SKM-1 (cell line): ENCODE data around the gene WNT9B.

Experiments used
- DNase-seq: peaks from one replicate; lab custom pipeline; 2025; ENCODE audit not compliant: unreplicated experiment; lab: John Stamatoyannopoulos, UW

The WNT9B gene

GRCh38 chr17:46851029-46851741 lies at the start of gene WNT9B:
Gene WNT9B (plus strand): TSS chr17:46851583. CDS start chr17:46851639, 56 bp downstream.
- DNase-seq, result no peak

- DNase-seq, result no peak
Measured at GRCh38 chr17:46802800-46803199, 48.6 kb upstream of the WNT9B start.

GRCh38 chr17:46803544-46803943 lies 47.8 kb upstream of the WNT9B start:
- no peak for DNase-seq

- DNase-seq, result no peak
Measured at GRCh38 chr17:46805771-46806170, 45.6 kb upstream of the WNT9B start.

- no peak for DNase-seq
Measured at GRCh38 chr17:46809110-46809571, 42.2 kb upstream of the WNT9B start.

- DNase-seq, result no peak
Measured at GRCh38 chr17:46810837-46811236, 40.5 kb upstream of the WNT9B start.

- DNase-seq, result no peak
Measured at GRCh38 chr17:46811978-46812583, 39.3 kb upstream of the WNT9B start.

- no peak for DNase-seq
Measured at GRCh38 chr17:46812624-46813318, 38.6 kb upstream of the WNT9B start.

GRCh38 chr17:46813920-46814319 lies 37.5 kb upstream of the WNT9B start:
- DNase-seq, result no peak

- no peak for DNase-seq
Measured at GRCh38 chr17:46814446-46814845, 36.9 kb upstream of the WNT9B start.

- no peak for DNase-seq
Measured at GRCh38 chr17:46815474-46816353, 35.7 kb upstream of the WNT9B start.

GRCh38 chr17:46817151-46817900 lies 34.1 kb upstream of the WNT9B start:
- no peak for DNase-seq

- DNase-seq, result no peak
Measured at GRCh38 chr17:46817901-46818209, 33.5 kb upstream of the WNT9B start.

GRCh38 chr17:46818316-46818928 lies 33.0 kb upstream of the WNT9B start, which contains the start of gene WNT3:
Gene WNT3 (minus strand): TSS chr17:46818692. CDS start chr17:46818597, 95 bp downstream.
- DNase-seq, result no peak

GRCh38 chr17:46818929-46819859 lies 32.2 kb upstream of the WNT9B start:
- DNase-seq, result no peak

- no peak for DNase-seq
Measured at GRCh38 chr17:46819906-46820351, 31.5 kb upstream of the WNT9B start.

- no peak for DNase-seq
Measured at GRCh38 chr17:46820592-46821450, 30.6 kb upstream of the WNT9B start.
